ENCODE measurements around the gene PLBD2. TPM values are rescaled to one million over a fixed set of nuclear protein-coding genes. Genes with fewer than 3 reads are reported as not detected.

The PLBD2 gene
- total RNA-seq, 1 experiment from 2014 or later, result 31.4 TPM

DNA sequence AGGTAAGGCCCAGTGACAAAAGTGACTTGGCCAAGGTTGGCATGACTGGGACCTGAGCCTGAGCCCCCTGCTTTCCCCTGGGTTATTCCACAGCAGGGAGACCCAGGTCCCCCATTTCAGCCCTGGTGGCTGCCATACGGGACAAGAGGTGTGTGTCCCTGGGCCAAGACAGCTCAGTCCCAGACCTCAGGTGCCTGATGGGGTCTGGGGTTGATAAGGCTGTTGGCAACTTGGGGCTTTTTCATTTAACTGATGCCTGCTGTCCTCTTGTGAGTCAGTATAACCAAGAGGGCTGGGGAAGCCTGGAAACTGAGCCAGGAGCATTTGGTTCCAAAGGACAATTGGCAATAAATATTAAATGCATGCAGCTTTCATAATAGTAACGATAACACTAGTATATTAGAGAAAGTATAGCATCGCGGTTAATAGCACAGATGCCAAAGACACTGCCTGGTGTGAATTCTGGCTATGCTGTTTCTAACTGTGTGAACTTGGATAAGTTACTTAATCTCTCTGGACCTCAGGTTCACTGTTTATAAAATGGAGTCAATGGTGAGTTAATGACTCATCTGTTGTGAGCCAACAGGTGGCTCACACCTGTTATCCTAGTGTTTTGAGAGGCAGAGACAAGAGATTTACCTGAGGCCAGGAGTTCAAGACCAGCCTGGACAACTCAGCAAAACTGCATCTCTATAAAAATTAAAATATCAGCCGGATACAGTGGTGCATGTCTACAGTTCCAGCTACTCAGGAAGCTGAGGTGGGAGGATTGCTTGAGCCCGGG, 64.7 kb downstream of the PLBD2 start:
- Histone ChIP-seq H4K5ac (ENCODE audit: insufficient read length, low read depth, low read length) (no peak overlapping the region), H2AK5ac (ENCODE audit: insufficient read length, low read length) (no peak overlapping the region), H2BK15ac (ENCODE audit: low read depth, low read length) (no peak overlapping the region), H4K91ac (ENCODE audit: insufficient read length, low read depth, low read length) (no peak overlapping the region), H3K9ac (ENCODE audit: extremely low read depth, insufficient read length, low read length) (no peak overlapping the region), H3K23me2 (ENCODE audit: insufficient read length, low read depth, low read length, poor library complexity, severe bottlenecking) (no peaks in the 10 kb centered on the region), H2AFZ (ENCODE audit: low read length) (no peak overlapping the region), H2BK12ac (ENCODE audit: insufficient read length, low read depth, low read length) (no peak overlapping the region), H3K18ac (ENCODE audit: insufficient read length, low read depth, low read length) (no peak overlapping the region), H3T11ph (ENCODE audit: low read length) (no peak overlapping the region), H3K79me2 (ENCODE audit: insufficient read depth, low read length) (no peaks in the 10 kb centered on the region), H3K27ac (ENCODE audit: insufficient read length, low read depth, low read length) (no peak overlapping the region), H4K8ac (replicated peaks; ENCODE audit: insufficient read length, low read depth, low read length) (no peak overlapping the region), H2BK5ac (ENCODE audit: insufficient read length, low read length) (no peak overlapping the region), H2BK120ac (ENCODE audit: low read depth, low read length, poor library complexity, severe bottlenecking) (no peak overlapping the region), H3K27me3 (ENCODE audit: insufficient read depth, low read length) (no peaks in the 10 kb centered on the region), H2BK20ac (ENCODE audit: low read depth, low read length, poor library complexity, severe bottlenecking) (no peak overlapping the region), H4K20me1 (ENCODE audit: control insufficient read depth, insufficient read depth, insufficient read length) (no peaks in the 10 kb centered on the region), H3K4me1 (ENCODE audit: insufficient read depth, low read length) (no peaks in the 10 kb centered on the region), H3K14ac (ENCODE audit: insufficient read depth, low read length) (no peak overlapping the region), H3K23ac (ENCODE audit: insufficient read length, low read depth, low read length) (no peak overlapping the region), H3K56ac (ENCODE audit: insufficient read length, low read depth, low read length) (no peak overlapping the region), H3K79me1 (ENCODE audit: insufficient read depth, low read depth, low read length, poor library complexity, severe bottlenecking) (no peaks in the 10 kb centered on the region), H3K9me3 (ENCODE audit: control insufficient read depth, low read depth, low read length) (no peaks in the 10 kb centered on the region), H3K4ac (ENCODE audit: low read depth, low read length) (no peak overlapping the region), H3K4me2 (ENCODE audit: insufficient read depth, insufficient read length, low read length) (no peak overlapping the region)
- Mint-ChIP-seq H3K27me3 (ENCODE audit: low read depth) (peaks cover 3% of the 10 kb centered on the region; the same call in 1 of the 2 replicates), H3K4me3 (no peak overlapping the region), H3K9me3 (no peaks in the 10 kb centered on the region), H3K27ac (no peak overlapping the region; a peak in 1 of 7 replicates), H3K36me3 (ENCODE audit: insufficient read depth in 1 of 3, low read depth in 3 of 3) (no peaks in the 10 kb centered on the region), H3K4me1 (peaks cover 17 to 33% of the 10 kb centered on the region in 2 experiments)
- DNase-seq, result no peak
- TF ChIP-seq, protein P1, sequence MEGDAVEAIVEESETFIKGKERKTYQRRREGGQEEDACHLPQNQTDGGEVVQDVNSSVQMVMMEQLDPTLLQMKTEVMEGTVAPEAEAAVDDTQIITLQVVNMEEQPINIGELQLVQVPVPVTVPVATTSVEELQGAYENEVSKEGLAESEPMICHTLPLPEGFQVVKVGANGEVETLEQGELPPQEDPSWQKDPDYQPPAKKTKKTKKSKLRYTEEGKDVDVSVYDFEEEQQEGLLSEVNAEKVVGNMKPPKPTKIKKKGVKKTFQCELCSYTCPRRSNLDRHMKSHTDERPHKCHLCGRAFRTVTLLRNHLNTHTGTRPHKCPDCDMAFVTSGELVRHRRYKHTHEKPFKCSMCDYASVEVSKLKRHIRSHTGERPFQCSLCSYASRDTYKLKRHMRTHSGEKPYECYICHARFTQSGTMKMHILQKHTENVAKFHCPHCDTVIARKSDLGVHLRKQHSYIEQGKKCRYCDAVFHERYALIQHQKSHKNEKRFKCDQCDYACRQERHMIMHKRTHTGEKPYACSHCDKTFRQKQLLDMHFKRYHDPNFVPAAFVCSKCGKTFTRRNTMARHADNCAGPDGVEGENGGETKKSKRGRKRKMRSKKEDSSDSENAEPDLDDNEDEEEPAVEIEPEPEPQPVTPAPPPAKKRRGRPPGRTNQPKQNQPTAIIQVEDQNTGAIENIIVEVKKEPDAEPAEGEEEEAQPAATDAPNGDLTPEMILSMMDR (conservative IDR thresholded peaks at IDR 0.05), result no peak
- WGBS (ENCODE audit: extremely low coverage, insufficient read length, low lambda C conversion rate), result no CpG with 5 or more reads among the region's 6 CpGs
